H1 (cell line): Measurements from ENCODE around the gene GRSF1. TPM values are rescaled to one million over a fixed set of nuclear protein-coding genes. Genes with fewer than 3 reads are reported as not detected.

ENCODE experiments used
- CTCF ChIA-PET: fragments of 300-600 bp; sonication (Branson Sonifier 250); formaldehyde crosslinking; loops from one replicate; lab custom pipeline; 2021; ENCODE audit not compliant: partially characterized antibody; lab: Charles Lee
- POLR2A ChIA-PET: fragments of 300-600 bp; sonication (Branson Sonifier 250); formaldehyde crosslinking; loops from one replicate; lab custom pipeline; 2021; ENCODE audit warnings: inconsistent platforms; ENCODE audit not compliant: partially characterized antibody; lab: Charles Lee
- DNase-seq, 2 experiments: peaks; one replicate each; pipeline versions ENCODE4 v3.0.0 to v3.0.0-alpha.2; 2010 to 2022; ENCODE audit warnings: low spot score in 2 of 2, low read depth in 1 of 2, mixed read lengths in 1 of 2
- FAIRE-seq: peaks from 2 replicates; lab custom pipeline; 2011; peaks lifted over from hg19 to GRCh38; lab: Jason Lieb, UNC
- H2AFZ ChIP-seq: 2 replicates; pipeline ENCODE4 v1.8.1; 2012; ENCODE audit warnings: low read length, inconsistent platforms
- H2AK5ac ChIP-seq: 2 replicates; pipeline ENCODE4 v1.6.1; 2013; ENCODE audit warnings: low read depth, low read length
- H2BK120ac ChIP-seq: replicated peaks from 2 replicates; pipeline ENCODE3; 2013; ENCODE audit warnings: low read depth, low read length, inconsistent platforms
- H2BK12ac ChIP-seq: 2 replicates; pipeline ENCODE4 v1.6.1; 2013; ENCODE audit warnings: low read depth, low read length
- H2BK15ac ChIP-seq: 2 replicates; pipeline ENCODE4 v1.6.1; 2013; ENCODE audit warnings: low read length
- H2BK20ac ChIP-seq: 2 replicates; pipeline ENCODE4 v1.6.1; 2013; ENCODE audit warnings: low read length
- H2BK5ac ChIP-seq: 2 replicates; pipeline ENCODE4 v1.6.1; 2013; ENCODE audit warnings: low read depth, low read length
- H3K14ac ChIP-seq: 2 replicates; pipeline ENCODE4 v1.6.1; 2013; ENCODE audit warnings: inconsistent platforms; ENCODE audit not compliant: insufficient read length
- H3K18ac ChIP-seq: 2 replicates; pipeline ENCODE4 v1.6.1; 2013; ENCODE audit warnings: low read length; ENCODE audit errors: extremely low read depth
- H3K23ac ChIP-seq: 2 replicates; pipeline ENCODE4 v1.6.1; 2013; ENCODE audit warnings: inconsistent platforms; ENCODE audit not compliant: insufficient read length
- H3K23me2 ChIP-seq: 2 replicates; pipeline ENCODE4 v1.6.1; 2013; ENCODE audit warnings: low read depth, low read length
- H3K27ac ChIP-seq: 2 replicates; pipeline ENCODE4 v1.6.1; 2011; ENCODE audit warnings: low read depth, low read length, inconsistent platforms
- H3K27me3 ChIP-seq, 4 experiments: replicated peaks in 1 of 4; 1 replicate in 1 of 4; 2 replicates in 3 of 4; pipeline versions ENCODE4 v1.6.1 to v1.8.1; 2011 to 2013; ENCODE audit warnings: low read length in 3 of 4, mild to moderate bottlenecking in 3 of 4, inconsistent platforms in 2 of 4, mixed read lengths in 2 of 4, moderate library complexity in 1 of 4; ENCODE audit not compliant: control insufficient read depth in 3 of 4, insufficient read depth in 3 of 4; ENCODE audit errors: extremely low read depth in 1 of 4
- H3K36me3 ChIP-seq, 4 experiments: 2 replicates each; pipeline versions ENCODE4 v1.6.1 to v1.8.1; 2011 to 2013; ENCODE audit warnings: mild to moderate bottlenecking in 4 of 4, low read length in 3 of 4, moderate library complexity in 2 of 4, control low read depth in 1 of 4, inconsistent platforms in 1 of 4; ENCODE audit not compliant: insufficient read depth in 4 of 4, control insufficient read depth in 2 of 4
- H3K4ac ChIP-seq: replicated peaks from 2 replicates; pipeline ENCODE3; 2013; ENCODE audit warnings: low read length, low read depth, mixed read lengths, inconsistent platforms; ENCODE audit not compliant: insufficient read length
- H3K4me1 ChIP-seq, 4 experiments: replicated peaks in 1 of 4; 1 replicate in 1 of 4; 2 replicates in 3 of 4; pipeline versions ENCODE4 v1.6.1 to v1.8.1; 2011 to 2013; ENCODE audit warnings: low read length in 3 of 4, inconsistent platforms in 2 of 4, mixed read lengths in 1 of 4; ENCODE audit not compliant: insufficient read depth in 4 of 4, control insufficient read depth in 3 of 4
- H3K4me2 ChIP-seq, 2 experiments: 2 replicates each; pipeline versions ENCODE4 v1.6.1 to v1.8.1; 2011 to 2013; ENCODE audit warnings: low read depth in 2 of 2, low read length in 2 of 2, control low read depth in 1 of 2, inconsistent platforms in 1 of 2, mild to moderate bottlenecking in 1 of 2; ENCODE audit not compliant: insufficient read depth in 1 of 2
- H3K4me3 ChIP-seq, 4 experiments: fragments of 200-600, 300-600 bp in 1 of 4; sonication (generic), shearing (Covaris generic), sonication (Bioruptor Twin) in 1 of 4; 2 replicates each; pipeline versions ENCODE4 v1.5.1 to v1.8.1; 2011 to 2016; ENCODE audit warnings: low read length in 4 of 4, low read depth in 3 of 4, control low read depth in 2 of 4, inconsistent platforms in 2 of 4, mild to moderate bottlenecking in 2 of 4, mixed read lengths in 1 of 4, moderate library complexity in 1 of 4; ENCODE audit not compliant: insufficient read depth in 2 of 4; ENCODE audit errors: extremely low read depth in 1 of 4
- H3K56ac ChIP-seq: replicated peaks from 2 replicates; pipeline ENCODE3; 2013; ENCODE audit warnings: low read depth, mild to moderate bottlenecking, mixed read lengths, low read length, inconsistent platforms; ENCODE audit not compliant: insufficient read length
- H3K79me1 ChIP-seq: 2 replicates; pipeline ENCODE4 v1.6.1; 2013; ENCODE audit warnings: low read depth, low read length, control low read depth
- H3K79me2 ChIP-seq, 2 experiments: 2 replicates each; pipeline versions ENCODE4 v1.6.1 to v1.8.1; 2012 to 2013; ENCODE audit warnings: low read length in 2 of 2, mild to moderate bottlenecking in 2 of 2, inconsistent platforms in 1 of 2; ENCODE audit not compliant: insufficient read depth in 2 of 2, control insufficient read depth in 1 of 2
- H3K9ac ChIP-seq, 4 experiments: replicated peaks in 1 of 4; 1 replicate in 1 of 4; 2 replicates in 3 of 4; pipeline versions ENCODE4 v1.6.1 to v1.8.1; 2011 to 2013; ENCODE audit warnings: low read depth in 3 of 4, low read length in 3 of 4, control low read depth in 2 of 4, mild to moderate bottlenecking in 2 of 4, moderate library complexity in 2 of 4, inconsistent platforms in 1 of 4; ENCODE audit errors: extremely low read depth in 1 of 4
- H3K9me3 ChIP-seq, 2 experiments: 2 replicates each; pipeline versions ENCODE4 v1.6.1 to v1.8.1; 2012 to 2013; ENCODE audit warnings: mild to moderate bottlenecking in 2 of 2, moderate library complexity in 2 of 2, control low read depth in 1 of 2, inconsistent platforms in 1 of 2, low read depth in 1 of 2, low read length in 1 of 2, mixed read lengths in 1 of 2; ENCODE audit not compliant: insufficient read depth in 2 of 2
- H4K20me1 ChIP-seq, 2 experiments: replicated peaks in 1 of 2; 2 replicates each; pipeline versions ENCODE3 to v1.8.1; 2011 to 2013; ENCODE audit warnings: inconsistent platforms in 2 of 2, low read length in 2 of 2, mild to moderate bottlenecking in 1 of 2; ENCODE audit not compliant: insufficient read depth in 2 of 2, control insufficient read depth in 1 of 2
- H4K5ac ChIP-seq: 2 replicates; pipeline ENCODE4 v1.6.1; 2013; ENCODE audit warnings: low read length, low read depth, mixed read lengths, inconsistent platforms; ENCODE audit not compliant: insufficient read length
- H4K8ac ChIP-seq: 2 replicates; pipeline ENCODE4 v1.8.0; 2013; ENCODE audit warnings: mild to moderate bottlenecking, moderate library complexity, low read length, inconsistent platforms; ENCODE audit not compliant: insufficient read depth; ENCODE audit errors: extremely low read depth
- H4K91ac ChIP-seq: replicated peaks from 2 replicates; pipeline ENCODE3; 2013; ENCODE audit warnings: low read length, mixed read lengths, inconsistent platforms; ENCODE audit not compliant: insufficient read length
- CREB1 ChIP-seq: IDR thresholded peaks from 2 replicates; pipeline ENCODE4 v1.6.1; 2012; ENCODE audit warnings: inconsistent platforms
- NANOG ChIP-seq: IDR thresholded peaks from 2 replicates; pipeline ENCODE4 v1.6.1; 2011; ENCODE audit warnings: low read length, low read depth, mild to moderate bottlenecking, inconsistent platforms; ENCODE audit not compliant: insufficient read depth, poor library complexity, severe bottlenecking
- SAP30 ChIP-seq: fragments of 300-600 bp; sonication (generic); IDR thresholded peaks from 2 replicates; pipeline ENCODE4 v1.7.1; 2012; ENCODE audit warnings: low read length, moderate library complexity, mild to moderate bottlenecking, inconsistent platforms; ENCODE audit not compliant: insufficient read depth, insufficient replicate concordance
- WGBS, 2 experiments: shearing (Covaris generic) in 1 of 2; methylation state at CpG; one replicate each; pipeline versions ENCODE4 v1.1.6 to v1.1.7; 2013 to 2015; ENCODE audit warnings: low lambda C conversion rate in 2 of 2, mixed read lengths in 2 of 2, inconsistent platforms in 1 of 2, low coverage in 1 of 2, missing lambda C conversion rate in 1 of 2; ENCODE audit not compliant: insufficient replicate concordance in 2 of 2, insufficient coverage in 1 of 2, insufficient read length in 1 of 2; ENCODE audit errors: extremely low coverage in 1 of 2, missing lambda C conversion rate in 1 of 2; 5-methylcytosine and 5-hydroxymethylcytosine counted together
- polyA plus RNA-seq, 7 experiments: library from polyadenylated mRNA; depleted of rRNA in 3 of 7; stranded (reverse) in 5 of 7; unstranded in 2 of 7; fragments of >200 nt in 5 of 7; fragments of 200-250 nt in 2 of 7; gene quantifications; 1 replicate in 5 of 7; 2 replicates in 1 of 7; 4 replicates in 1 of 7; pipeline versions ENCODE4 v1.2.1 to v1.2.3, GENCODE V29; 2011 to 2013; ENCODE audit warnings: missing spikeins in 2 of 7, mixed read lengths in 2 of 7
- total RNA-seq: library from RNA; stranded (reverse); fragmentation: NEBNext Ultra II Directional; extraction: Animal tissue kit (Norgen Biotek cat#: 25700); gene quantifications from 2 replicates; pipeline ENCODE4 v1.2.1, GENCODE V29; 2021

The GRSF1 gene
- total and polyA plus RNA-seq, 2 of the 8 experiments (the other 6 are each of a cell fraction or from before 2014, with no cell fraction given), result 44.3 to 112 TPM

GRCh38 chr4:70808151-70808550, 31.5 kb downstream of the GRSF1 start:
- Histone ChIP-seq H3K79me1 (no peaks in the 10 kb centered on the region), H2BK12ac (no peak overlapping the region), H3K9ac (no peak overlapping the region), H3K36me3 (no peaks in the 10 kb centered on the region; a peak in 2 of 8 replicates), H4K20me1 (no peaks in the 10 kb centered on the region), H3K9me3 (no peaks in the 10 kb centered on the region), H3K27ac (no peak overlapping the region), H3K14ac (no peak overlapping the region), H3K79me2 (no peaks in the 10 kb centered on the region), H3K18ac (no peak overlapping the region), H2AK5ac (no peak overlapping the region), H2AFZ (no peak overlapping the region), H3K4me1 (no peaks in the 10 kb centered on the region), H3K4me2 (no peak overlapping the region), H3K56ac (no peak overlapping the region), H3K4ac (no peak overlapping the region), H4K5ac (no peak overlapping the region), H3K27me3 (no peaks in the 10 kb centered on the region), H2BK20ac (no peak overlapping the region), H4K8ac (no peak overlapping the region), H3K23me2 (no peaks in the 10 kb centered on the region), H2BK120ac (no peak overlapping the region), H3K23ac (no peak overlapping the region), H2BK5ac (no peak overlapping the region), H4K91ac (no peak overlapping the region), H3K4me3 (no peak overlapping the region), H2BK15ac (no peak overlapping the region)
- 100% methylated on average over 1 of the region's 1 CpG; no CpG with 5 or more reads in 1 of the 2 experiments for WGBS, 2 experiments
- POLR2A ChIA-PET, result no interaction called here
- no peak for FAIRE-seq
- CTCF ChIA-PET, result interaction anchor here (0.7 kb wide), 1 partner anchor 14 kb away, joined by 5 read pairs; no protein-coding TSS in a partner anchor
- TF ChIP-seq CREB1 (no peak), SAP30 (no peak), NANOG (no peak)
- DNase-seq, result no peak
